Naive thymus-derived CD8-positive, alpha-beta T cell (primary cell): Measurements from ENCODE around the gene SRGAP1. TPM values are rescaled to one million over a fixed set of nuclear protein-coding genes. Genes with fewer than 3 reads are reported as not detected.

Experiments used
- ATAC-seq, 2 donors: fragments of 150-1000 bp; cut with Tn5 transposase in 1 of 2; sonication (Bioruptor Pico), chemical (Tn5 transposase) in 1 of 2; 1 replicate in 1 of 2; 2 replicates in 1 of 2; pipeline ENCODE4 v1.10.0; 2021; ENCODE audit warnings: mild to moderate bottlenecking in 2 of 2, moderate library complexity in 2 of 2
- POLR2A ChIA-PET: fragments of 350-600 bp; sonication (Branson Sonifier 250); formaldehyde crosslinking; loops from one replicate; lab custom pipeline; 2021; ENCODE audit warnings: antibody characterized with exemption; lab: Charles Lee
- DNase-seq, 10 donors: peaks; one replicate each; pipeline versions ENCODE4 v3.0.0 to v3.0.0-alpha.2; 2020 to 2022
- H3K27ac Mint-ChIP-seq, 10 donors: one replicate each; pipeline ENCODE4 v1.8.0; 2020 to 2022; ENCODE audit warnings: mild to moderate bottlenecking in 10 of 10, mixed read lengths in 10 of 10, moderate library complexity in 4 of 10, inconsistent platforms in 1 of 10
- H3K27me3 Mint-ChIP-seq, 5 donors: one replicate each; pipeline ENCODE4 v1.8.0; 2021 to 2022; ENCODE audit warnings: mixed read lengths in 5 of 5
- H3K36me3 Mint-ChIP-seq, 3 donors: one replicate each; pipeline ENCODE4 v1.8.0; 2020 to 2022; ENCODE audit warnings: mixed read lengths in 3 of 3, mild to moderate bottlenecking in 2 of 3, inconsistent platforms in 1 of 3
- H3K4me1 Mint-ChIP-seq, 4 donors: one replicate each; pipeline ENCODE4 v1.8.0; 2021 to 2022; ENCODE audit warnings: mixed read lengths in 4 of 4
- H3K4me3 Mint-ChIP-seq, 10 donors: one replicate each; pipeline ENCODE4 v1.8.0; 2020 to 2022; ENCODE audit warnings: mild to moderate bottlenecking in 10 of 10, mixed read lengths in 10 of 10, moderate library complexity in 6 of 10, inconsistent platforms in 1 of 10
- H3K9me3 Mint-ChIP-seq, 9 donors: one replicate each; pipeline ENCODE4 v1.8.0; 2020 to 2022; ENCODE audit warnings: mixed read lengths in 9 of 9, mild to moderate bottlenecking in 3 of 9, inconsistent platforms in 1 of 9, moderate library complexity in 1 of 9
- polyA plus RNA-seq, 3 donors: library from polyadenylated mRNA; unstranded; fragments of 300-500 nt; fragmentation: Illumina TruSeq; gene quantifications; one replicate each; pipeline ENCODE4 v1.2.3, GENCODE V29; 2021
- total RNA-seq, 8 experiments: library from RNA in 2 of 8; stranded (reverse) in 2 of 8; gene quantifications; one replicate each; pipeline ENCODE4 v1.2.3 and lab custom pipeline; 2021 to 2026

Gene SRGAP1
- total and polyA plus RNA-seq, 5 experiments from 2014 or later = 0.01 to 0.04 (median 0.03) TPM; not detected in 2

GRCh38 chr12:63880742-63881263 is 36.3 kb downstream of the SRGAP1 start:
- Mint-ChIP-seq H3K36me3 (no peaks in the 10 kb centered on the region), H3K27me3 (peaks cover 3 to 16% (median 5%) of the 10 kb centered on the region in 5 donors), H3K9me3 (no peaks in the 10 kb centered on the region), H3K27ac (no peak overlapping the region), H3K4me1 (no peaks in the 10 kb centered on the region), H3K4me3 (no peak overlapping the region)
- POLR2A ChIA-PET = no interaction called here
- no peak for DNase-seq
- no peak for ATAC-seq

GRCh38 chr12:63882844-63883243 is 38.3 kb downstream of the SRGAP1 start:
- no peaks in the 10 kb centered on the region for H3K9me3 Mint-ChIP-seq
- H3K27me3 Mint-ChIP-seq = peaks cover 3 to 21% (median 7%) of the 10 kb centered on the region in 5 donors
- no peaks in the 10 kb centered on the region for H3K4me1 Mint-ChIP-seq
- POLR2A ChIA-PET = no interaction called here
- ATAC-seq (no peak), DNase-seq (no peak)
- no peak overlapping the region for H3K4me3 Mint-ChIP-seq
- no peak overlapping the region for H3K27ac Mint-ChIP-seq
- no peaks in the 10 kb centered on the region for H3K36me3 Mint-ChIP-seq

- no peak for DNase-seq
- Mint-ChIP-seq H3K9me3 (no peaks in the 10 kb centered on the region), H3K27ac (no peak overlapping the region), H3K36me3 (no peaks in the 10 kb centered on the region), H3K27me3 (peaks cover under 1 to 28% (median 4%) of the 10 kb centered on the region in 5 donors), H3K4me1 (no peaks in the 10 kb centered on the region), H3K4me3 (no peak overlapping the region)
- POLR2A ChIA-PET = no interaction called here
- no peak for ATAC-seq
Measured at GRCh38 chr12:63885401-63885800, 40.9 kb downstream of the SRGAP1 start.

GRCh38 chr12:63888908-63889635 is 44.6 kb downstream of the SRGAP1 start:
- H3K4me1 Mint-ChIP-seq = no peaks in the 10 kb centered on the region
- H3K27ac Mint-ChIP-seq = no peak overlapping the region
- no peaks in the 10 kb centered on the region for H3K9me3 Mint-ChIP-seq
- ATAC-seq (no peak), DNase-seq (no peak)
- peaks cover 1 to 21% (median 12%) of the 10 kb centered on the region in 5 donors for H3K27me3 Mint-ChIP-seq
- POLR2A ChIA-PET = no interaction called here
- no peaks in the 10 kb centered on the region for H3K36me3 Mint-ChIP-seq
- no peak overlapping the region for H3K4me3 Mint-ChIP-seq

- POLR2A ChIA-PET = no interaction called here
- DNase-seq (no peak), ATAC-seq (no peak)
- Mint-ChIP-seq H3K27ac (peak overlapping the region in 1 of 10 donors; percentile 19), H3K4me3 (no peak overlapping the region), H3K27me3 (peaks cover 4 to 27% (median 19%) of the 10 kb centered on the region in 5 donors), H3K36me3 (no peaks in the 10 kb centered on the region), H3K9me3 (no peaks in the 10 kb centered on the region), H3K4me1 (no peaks in the 10 kb centered on the region)
Measured at GRCh38 chr12:63889721-63890509, 45.4 kb downstream of the SRGAP1 start.

GRCh38 chr12:63893170-63893569 is 48.7 kb downstream of the SRGAP1 start:
- Mint-ChIP-seq H3K4me1 (peaks cover 0 to 5% (median under 1%) of the 10 kb centered on the region in 4 donors), H3K9me3 (no peaks in the 10 kb centered on the region), H3K4me3 (no peak overlapping the region), H3K27ac (no peak overlapping the region), H3K36me3 (no peaks in the 10 kb centered on the region), H3K27me3 (peaks cover 6 to 34% (median 20%) of the 10 kb centered on the region in 5 donors)
- POLR2A ChIA-PET = no interaction called here
- no peak for DNase-seq
- ATAC-seq = no peak

- ATAC-seq = no peak
- no peak for DNase-seq
- Mint-ChIP-seq H3K27me3 (peaks cover 6 to 24% (median 20%) of the 10 kb centered on the region in 5 donors), H3K27ac (no peak overlapping the region), H3K4me1 (peaks cover 0 to 5% (median under 1%) of the 10 kb centered on the region in 4 donors), H3K4me3 (no peak overlapping the region), H3K36me3 (no peaks in the 10 kb centered on the region), H3K9me3 (no peaks in the 10 kb centered on the region)
- POLR2A ChIA-PET = no interaction called here
Measured at GRCh38 chr12:63894132-63894531, 49.6 kb downstream of the SRGAP1 start.

GRCh38 chr12:63895841-63896240 is 51.3 kb downstream of the SRGAP1 start:
- H3K27ac Mint-ChIP-seq = no peak overlapping the region
- ATAC-seq (no peak), DNase-seq (no peak)
- H3K4me3 Mint-ChIP-seq = no peak overlapping the region
- H3K27me3 Mint-ChIP-seq = peaks cover 6 to 22% (median 17%) of the 10 kb centered on the region in 5 donors
- no peaks in the 10 kb centered on the region for H3K36me3 Mint-ChIP-seq
- H3K9me3 Mint-ChIP-seq = no peaks in the 10 kb centered on the region
- POLR2A ChIA-PET = no interaction called here
- peaks cover 0 to 5% (median under 1%) of the 10 kb centered on the region in 4 donors for H3K4me1 Mint-ChIP-seq

GRCh38 chr12:63897931-63898330 is 53.4 kb downstream of the SRGAP1 start:
- POLR2A ChIA-PET = no interaction called here
- Mint-ChIP-seq H3K27me3 (peaks cover 8 to 22% (median 15%) of the 10 kb centered on the region in 5 donors), H3K9me3 (no peaks in the 10 kb centered on the region), H3K4me1 (peaks cover 0 to 5% (median under 1%) of the 10 kb centered on the region in 4 donors), H3K36me3 (no peaks in the 10 kb centered on the region), H3K27ac (no peak overlapping the region), H3K4me3 (no peak overlapping the region)
- no peak for ATAC-seq
- no peak for DNase-seq

GRCh38 chr12:63898764-63899337 is 54.4 kb downstream of the SRGAP1 start:
- no peaks in the 10 kb centered on the region for H3K36me3 Mint-ChIP-seq
- ATAC-seq (no peak), DNase-seq (no peak)
- peaks cover 0 to 5% (median under 1%) of the 10 kb centered on the region in 4 donors for H3K4me1 Mint-ChIP-seq
- POLR2A ChIA-PET = no interaction called here
- no peak overlapping the region for H3K27ac Mint-ChIP-seq
- peaks cover 8 to 24% (median 15%) of the 10 kb centered on the region in 5 donors for H3K27me3 Mint-ChIP-seq
- H3K9me3 Mint-ChIP-seq = no peaks in the 10 kb centered on the region
- no peak overlapping the region for H3K4me3 Mint-ChIP-seq

GRCh38 chr12:63899396-63899795 is 54.9 kb downstream of the SRGAP1 start:
- Mint-ChIP-seq H3K4me1 (peaks cover 0 to 5% (median under 1%) of the 10 kb centered on the region in 4 donors), H3K9me3 (peaks cover 0 to 3% (median 0%) of the 10 kb centered on the region in 9 donors), H3K36me3 (no peaks in the 10 kb centered on the region), H3K27ac (no peak overlapping the region), H3K27me3 (peaks cover 9 to 29% (median 15%) of the 10 kb centered on the region in 5 donors), H3K4me3 (no peak overlapping the region)
- no peak for ATAC-seq
- DNase-seq = no peak
- POLR2A ChIA-PET = no interaction called here

- POLR2A ChIA-PET = no interaction called here
- ATAC-seq = no peak
Measured at GRCh38 chr12:63900922-63901793, 56.7 kb downstream of the SRGAP1 start.

More at GRCh38 chr12:63900922-63901793, 56.7 kb downstream of the SRGAP1 start:
- no peak for DNase-seq
- H3K27ac Mint-ChIP-seq = no peak overlapping the region
- no peak overlapping the region for H3K4me3 Mint-ChIP-seq
- no peaks in the 10 kb centered on the region for H3K36me3 Mint-ChIP-seq
- peaks cover 0 to 10% (median 0%) of the 10 kb centered on the region in 9 donors for H3K9me3 Mint-ChIP-seq
- peaks cover 0 to 5% (median under 1%) of the 10 kb centered on the region in 4 donors for H3K4me1 Mint-ChIP-seq
- H3K27me3 Mint-ChIP-seq = peaks cover 7 to 24% (median 9%) of the 10 kb centered on the region in 5 donors
